ENCODE measurements around the gene RAX.

GRCh38 chr18:59279193-59279592 lies 5.9 kb upstream of the RAX start:
- TF ChIP-seq CTCF (conservative IDR thresholded peaks at IDR 0.05; ENCODE audit: low read length) (no peak), EZH2phosphoT487 (IDR thresholded peaks at IDR 0.05; ENCODE audit: borderline replicate concordance) (no peak)

All from Loucy (cell line).